ENCODE results near the gene CDADC1.

Gene CDADC1

DNA sequence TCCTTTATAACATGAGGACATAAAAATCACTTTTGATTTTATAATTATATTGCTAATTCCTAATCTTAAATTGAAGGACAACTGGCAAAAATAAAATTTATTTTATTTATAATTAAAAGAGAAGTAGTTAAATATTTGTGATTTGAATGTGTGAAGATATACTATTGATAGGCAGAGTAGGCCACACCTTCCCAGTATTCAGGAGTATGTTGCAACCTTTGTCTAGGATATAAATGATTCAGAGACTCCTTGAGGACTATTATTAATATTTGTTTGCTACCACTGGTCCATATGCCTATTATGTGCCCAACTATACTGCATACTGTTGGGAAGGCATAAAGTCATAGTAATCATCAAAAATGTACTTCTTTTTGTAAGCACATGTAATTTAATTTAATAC, 94.2 kb downstream of the CDADC1 start:
- Mint-ChIP-seq H3K9me3 (no peaks in the 10 kb centered on the region), H3K27ac (no peak overlapping the region), H3K4me1 (peaks cover 9% of the 10 kb centered on the region), H3K4me3 (no peak overlapping the region), H3K27me3 (no peaks in the 10 kb centered on the region)
- DNase-seq (no peak), ATAC-seq (no peak)

DNA sequence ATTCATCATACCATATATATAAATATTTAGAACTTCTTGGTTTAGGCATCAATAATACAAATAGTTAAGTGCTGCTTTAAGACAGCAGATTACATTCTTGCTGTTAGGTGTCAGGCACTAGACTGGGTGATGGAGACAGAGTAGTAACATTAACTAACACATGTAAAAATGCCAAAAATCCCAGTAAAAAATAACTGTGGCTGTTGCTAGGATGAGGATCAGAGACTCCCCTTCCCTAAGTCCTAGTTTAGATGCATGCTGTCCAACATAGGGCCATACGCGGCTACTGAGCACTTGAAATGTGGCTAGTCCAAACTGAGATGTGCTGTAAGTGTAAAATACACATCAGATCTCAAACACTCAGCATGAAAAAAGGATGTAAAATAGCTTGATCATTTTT, 94.7 kb downstream of the CDADC1 start:
- Mint-ChIP-seq H3K9me3 (no peaks in the 10 kb centered on the region), H3K27me3 (no peaks in the 10 kb centered on the region), H3K4me1 (peaks cover 9% of the 10 kb centered on the region), H3K27ac (no peak overlapping the region), H3K4me3 (no peak overlapping the region)
- ATAC-seq (no peak), DNase-seq (no peak)
